ENCODE measurements around the gene FLT3.
A peak's percentile ranks its signal among the peaks of the same experiment; 100 is the strongest.

Gene FLT3

DNA sequence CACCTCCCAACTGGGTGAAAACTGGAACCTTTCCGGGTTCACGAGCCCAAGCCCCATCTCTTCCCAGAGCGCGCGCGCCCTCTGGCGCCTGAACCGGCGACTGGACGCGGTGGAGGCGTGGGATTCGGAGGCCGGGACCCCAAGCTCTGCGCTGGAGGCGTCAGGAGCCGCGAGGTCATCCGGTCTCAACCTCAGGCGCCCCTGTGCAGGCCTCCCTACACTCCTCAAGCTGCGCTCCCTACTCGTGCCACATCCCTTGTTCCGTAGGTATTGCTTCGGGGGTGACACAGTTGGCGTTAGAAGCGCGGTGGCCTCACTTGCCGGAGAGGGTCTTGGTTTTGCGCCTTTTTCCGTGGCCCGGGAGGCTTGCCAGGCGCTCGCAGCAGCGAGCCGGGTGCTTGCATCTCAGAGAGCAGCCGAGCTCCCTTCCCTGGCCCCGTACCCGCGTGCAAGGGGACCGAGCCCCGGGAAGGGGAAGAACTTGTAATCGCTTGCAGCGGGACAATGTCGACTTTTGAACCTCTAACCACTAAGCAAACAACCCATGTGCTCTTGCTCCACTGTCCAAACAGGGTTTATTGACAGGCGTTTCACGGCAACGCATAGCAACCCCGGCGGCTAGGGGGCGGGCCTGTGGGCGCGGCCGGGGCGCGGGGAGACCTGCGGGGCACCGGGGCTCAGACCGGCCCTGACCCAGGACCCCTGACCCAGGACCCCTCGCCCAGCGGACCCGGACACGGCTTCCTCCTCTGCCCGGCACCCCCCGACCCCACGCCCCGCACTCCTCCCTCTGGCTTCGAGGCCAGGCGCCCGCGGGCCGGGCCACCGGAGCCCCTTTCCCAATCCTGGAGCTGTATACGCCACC is 139.8 kb downstream of the FLT3 start:
- no peak for DNase-seq (ENCODE audit: low spot score)

DNA sequence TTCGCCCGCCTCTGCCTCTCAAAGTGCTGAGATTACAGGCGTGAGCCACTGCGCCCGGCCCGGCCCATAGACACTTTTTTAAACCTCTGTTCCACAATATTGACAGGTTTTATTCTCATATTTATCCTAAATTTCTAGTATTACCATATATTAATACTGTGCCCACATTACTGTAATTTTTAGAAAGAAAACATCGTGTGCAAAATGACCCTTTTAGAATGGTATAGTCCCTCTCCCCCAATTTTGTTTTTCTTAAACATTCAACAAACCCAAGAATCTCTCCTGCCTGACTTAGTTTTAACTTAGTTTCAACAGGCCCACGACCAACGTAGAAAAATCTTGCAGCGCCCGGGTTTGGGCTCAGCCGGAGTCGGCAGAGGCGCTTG is 140.4 kb downstream of the FLT3 start:
- no peak for DNase-seq (ENCODE audit: low spot score)

DNA sequence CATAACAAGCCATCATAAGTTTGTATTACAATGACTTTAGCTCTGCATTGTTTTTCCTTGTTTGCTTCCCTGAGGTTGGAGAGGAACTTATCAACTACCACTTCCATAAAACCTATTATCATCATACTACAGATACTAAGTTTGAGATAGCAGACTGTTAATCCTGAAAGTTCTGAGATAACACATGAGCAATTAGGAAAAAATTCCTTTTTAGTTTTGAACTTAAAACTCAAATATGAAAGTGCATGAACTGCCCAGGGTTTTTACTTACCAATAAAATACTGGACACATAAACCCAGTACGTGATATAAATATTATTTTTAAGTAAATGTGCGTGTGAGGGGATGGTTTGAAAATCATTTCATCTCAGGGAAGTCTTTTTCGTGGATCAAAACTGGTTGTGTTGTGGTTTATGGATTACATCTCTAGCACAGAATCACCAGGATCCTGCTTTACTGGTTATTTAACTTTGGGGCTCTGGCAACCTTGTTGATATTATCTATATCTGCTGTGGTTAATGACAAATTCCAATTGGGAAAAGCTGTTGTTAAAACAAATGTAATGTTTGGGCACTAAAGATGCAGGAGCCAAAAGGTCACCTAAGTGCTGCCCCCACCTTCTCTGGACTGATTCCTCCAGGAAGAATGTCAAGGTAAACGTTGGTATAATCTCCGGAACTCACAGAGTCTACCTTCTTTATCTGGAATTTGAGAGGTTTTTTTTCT is 143.6 kb downstream of the FLT3 start:
- no peak for DNase-seq (ENCODE audit: low spot score)

DNA sequence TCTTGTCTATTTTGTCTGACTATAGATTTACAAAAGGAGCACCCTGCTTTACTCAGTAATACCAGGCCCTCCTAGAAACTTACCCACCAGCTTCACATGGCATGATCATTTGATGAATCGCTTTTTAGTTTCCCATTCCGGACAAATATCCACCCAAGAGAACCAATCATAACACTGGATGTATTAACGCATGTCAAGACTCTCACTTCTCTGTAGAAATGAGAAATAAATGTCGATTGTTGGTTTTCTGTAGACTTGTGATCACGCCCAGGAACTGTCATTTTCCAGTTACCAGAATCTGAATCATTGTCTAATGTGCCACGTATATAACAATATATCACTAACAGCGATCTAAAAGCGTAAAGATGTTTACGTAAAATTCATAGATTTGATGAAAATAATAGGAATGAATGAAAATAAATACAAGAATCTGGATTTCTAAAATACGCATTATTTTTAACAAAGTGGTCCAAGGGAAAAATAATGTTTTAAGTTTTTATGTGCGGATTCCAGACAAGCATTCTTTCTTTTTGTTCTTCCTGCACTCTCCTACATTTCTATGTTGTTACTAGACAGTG is 145.3 kb downstream of the FLT3 start:
- no peak for DNase-seq (ENCODE audit: low spot score)

- no peak for DNase-seq (ENCODE audit: low spot score)
Measured at GRCh38 chr13:27954406-27954851, 145.9 kb downstream of the FLT3 start.

- DNase-seq (ENCODE audit: low spot score), result peak; percentile 26
Measured at GRCh38 chr13:27953676-27954405, 146.5 kb downstream of the FLT3 start.
